CD14-positive monocyte (primary cell): Measurements from ENCODE around the gene HSPA8. TPM values are rescaled to one million over a fixed set of nuclear protein-coding genes. Genes with fewer than 3 reads are reported as not detected.

Source experiments
- DNase-seq, 3 donors: peaks; one replicate each; pipeline ENCODE4 v3.0.0-alpha.2; 2011 to 2022
- H2AFZ ChIP-seq: 2 replicates; pipeline ENCODE4 v1.6.0; 2012; ENCODE audit warnings: mild to moderate bottlenecking, low read depth, low read length, inconsistent platforms; ENCODE audit not compliant: insufficient read depth, poor library complexity, severe bottlenecking
- H3K27ac ChIP-seq, 2 donors: 1 replicate in 1 of 2; 2 replicates in 1 of 2; pipeline ENCODE4 v1.5.1; 2012 to 2013; ENCODE audit warnings: low read length in 2 of 2, control low read depth in 1 of 2, inconsistent platforms in 1 of 2, low read depth in 1 of 2, mild to moderate bottlenecking in 1 of 2
- H3K27me3 ChIP-seq, 2 donors: one replicate each; pipeline versions ENCODE4 v1.6.0 to v1.6.1; 2011 to 2013; ENCODE audit warnings: low read length in 2 of 2; ENCODE audit not compliant: control insufficient read depth in 2 of 2, insufficient read depth in 2 of 2
- H3K36me3 ChIP-seq, 2 donors: replicated peaks in 1 of 2; 1 replicate in 1 of 2; 2 replicates in 1 of 2; pipeline versions ENCODE4 v1.5.1 to v1.6.1; 2012 to 2013; ENCODE audit warnings: low read length in 2 of 2, control low read depth in 1 of 2, inconsistent platforms in 1 of 2, mild to moderate bottlenecking in 1 of 2; ENCODE audit not compliant: insufficient read depth in 2 of 2, control insufficient read depth in 1 of 2
- H3K4me1 ChIP-seq, 2 donors: 1 replicate in 1 of 2; 2 replicates in 1 of 2; pipeline versions ENCODE4 v1.5.1 to v1.6.1; 2012 to 2013; ENCODE audit warnings: low read length in 2 of 2, control low read depth in 1 of 2, inconsistent platforms in 1 of 2, mild to moderate bottlenecking in 1 of 2, moderate library complexity in 1 of 2; ENCODE audit not compliant: insufficient read depth in 2 of 2, control insufficient read depth in 1 of 2
- H3K4me2 ChIP-seq: replicated peaks from 2 replicates; pipeline ENCODE3; 2012; ENCODE audit warnings: low read length, moderate library complexity, mild to moderate bottlenecking; ENCODE audit not compliant: poor library complexity, severe bottlenecking; ENCODE audit errors: extremely low read depth
- H3K4me3 ChIP-seq, 3 experiments: fragments of 200-600 bp in 1 of 3; sonication (generic) in 1 of 3; replicated peaks in 1 of 3; 1 replicate in 2 of 3; 2 replicates in 1 of 3; pipeline ENCODE4 v1.5.1; 2011 to 2013; ENCODE audit warnings: low read length in 3 of 3, mild to moderate bottlenecking in 3 of 3, control low read depth in 2 of 3, low read depth in 2 of 3, inconsistent platforms in 1 of 3, moderate library complexity in 1 of 3
- H3K79me2 ChIP-seq: 2 replicates; pipeline ENCODE4 v1.6.0; 2012; ENCODE audit warnings: mild to moderate bottlenecking, control low read depth, inconsistent platforms, low read length, moderate library complexity; ENCODE audit not compliant: insufficient read depth
- H3K9ac ChIP-seq: 2 replicates; pipeline ENCODE4 v1.6.0; 2017; ENCODE audit warnings: low read length, mild to moderate bottlenecking; ENCODE audit not compliant: insufficient read depth, poor library complexity, severe bottlenecking
- H3K9me3 ChIP-seq, 2 donors: replicated peaks in 1 of 2; 1 replicate in 1 of 2; 2 replicates in 1 of 2; pipeline versions ENCODE4 v1.5.1 to v1.6.1; 2012 to 2013; ENCODE audit warnings: low read length in 2 of 2, control low read depth in 1 of 2; ENCODE audit not compliant: control insufficient read depth in 1 of 2, insufficient read depth in 1 of 2
- H4K20me1 ChIP-seq: 2 replicates; pipeline ENCODE4 v1.6.0; 2012; ENCODE audit warnings: mild to moderate bottlenecking, low read length, control low read depth, moderate library complexity; ENCODE audit not compliant: insufficient read depth
- H3K27ac Mint-ChIP-seq, 7 donors: one replicate each; pipeline ENCODE4 v1.8.0; 2020; ENCODE audit warnings: mild to moderate bottlenecking in 7 of 7, mixed read lengths in 7 of 7, moderate library complexity in 6 of 7, inconsistent platforms in 2 of 7
- H3K27me3 Mint-ChIP-seq, 3 donors: one replicate each; pipeline ENCODE4 v1.8.0; 2021 to 2022; ENCODE audit warnings: low read depth in 3 of 3, mild to moderate bottlenecking in 3 of 3, mixed read lengths in 3 of 3, moderate library complexity in 3 of 3, inconsistent platforms in 1 of 3
- H3K36me3 Mint-ChIP-seq, 2 donors: one replicate each; pipeline ENCODE4 v1.8.0; 2020; ENCODE audit warnings: mixed read lengths in 2 of 2, inconsistent platforms in 1 of 2, mild to moderate bottlenecking in 1 of 2
- H3K4me1 Mint-ChIP-seq: one replicate; pipeline ENCODE4 v1.8.0; 2020; ENCODE audit warnings: mild to moderate bottlenecking, mixed read lengths
- H3K4me3 Mint-ChIP-seq, 2 donors: one replicate each; pipeline ENCODE4 v1.8.0; 2020; ENCODE audit warnings: mild to moderate bottlenecking in 2 of 2, mixed read lengths in 2 of 2, moderate library complexity in 1 of 2
- H3K9me3 Mint-ChIP-seq, 7 donors: one replicate each; pipeline ENCODE4 v1.8.0; 2020 to 2022; ENCODE audit warnings: mixed read lengths in 7 of 7, mild to moderate bottlenecking in 6 of 7, moderate library complexity in 6 of 7, inconsistent platforms in 2 of 7
- CTCF ChIP-seq: fragments of 200-600 bp; IDR thresholded peaks from one replicate; pipeline ENCODE4 v1.8.0; 2022; ENCODE audit warnings: antibody characterized with exemption, mild to moderate bottlenecking
- WGBS: methylation state at CpG from one replicate; pipeline ENCODE4 v1.1.5; 2013; ENCODE audit warnings: missing lambda C conversion rate; ENCODE audit not compliant: insufficient coverage; 5-methylcytosine and 5-hydroxymethylcytosine counted together
- intact Hi-C, 2 donors: fragments of 100-400 bp; cut with micrococcal nuclease; formaldehyde crosslinking; loops; one replicate each; pipeline versions ENCODE4 v1.15.0 to v1.15.1; 2023
- polyA plus RNA-seq, 3 donors: library from polyadenylated mRNA; depleted of rRNA in 1 of 3; unstranded in 2 of 3; stranded (reverse) in 1 of 3; fragments of 300-500 nt in 2 of 3; fragments of >200 nt in 1 of 3; fragmentation: Illumina TruSeq in 2 of 3; gene quantifications; 1 replicate in 2 of 3; 2 replicates in 1 of 3; pipeline ENCODE4 v1.2.3, GENCODE V29; 2012 to 2021

HSPA8 gene
- polyA plus RNA-seq, 3 donors: 399 to 531 (median 511) TPM

- H3K4me2 ChIP-seq: no peak overlapping the region
- 49% methylated on average over 2 of the region's 7 CpGs for WGBS
- no peak for DNase-seq
- no peak overlapping the region for H3K27ac ChIP-seq
- no peaks in the 10 kb centered on the region for H3K9me3 ChIP-seq
- no peaks in the 10 kb centered on the region for H4K20me1 ChIP-seq
- no peaks in the 10 kb centered on the region for H3K79me2 ChIP-seq
- intact Hi-C loops: no loop called here
- H3K4me1 ChIP-seq: no peaks in the 10 kb centered on the region
- H3K27ac Mint-ChIP-seq: peak overlapping the region in 3 of 7 donors; percentile 1 to 58 (median 20)
- no peaks in the 10 kb centered on the region for H3K36me3 ChIP-seq
- no peak overlapping the region for H2AFZ ChIP-seq
- H3K36me3 Mint-ChIP-seq: no peaks in the 10 kb centered on the region
- no peak for TF ChIP-seq CTCF
- peaks cover 8 to 11% (median 9%) of the 10 kb centered on the region in 3 donors for H3K27me3 Mint-ChIP-seq
- no peak overlapping the region for H3K4me3 ChIP-seq
- no peak overlapping the region for H3K4me3 Mint-ChIP-seq
- peaks cover 4% of the 10 kb centered on the region for H3K4me1 Mint-ChIP-seq
- no peaks in the 10 kb centered on the region for H3K27me3 ChIP-seq
- H3K9ac ChIP-seq: no peak overlapping the region
- no peaks in the 10 kb centered on the region for H3K9me3 Mint-ChIP-seq
Observed at GRCh38 chr11:123100379-123101085, 38.6 kb upstream of the HSPA8 start.

GRCh38 chr11:123098990-123099389 lies 37.1 kb upstream of the HSPA8 start:
- H3K9me3 Mint-ChIP-seq: no peaks in the 10 kb centered on the region
- intact Hi-C loops: no loop called here
- no peak overlapping the region for H3K27ac Mint-ChIP-seq
- peaks cover 4% of the 10 kb centered on the region for H3K4me1 Mint-ChIP-seq
- TF ChIP-seq CTCF: no peak
- Histone ChIP-seq H3K4me2 (no peak overlapping the region), H3K4me1 (no peaks in the 10 kb centered on the region), H3K4me3 (no peak overlapping the region), H3K9ac (no peak overlapping the region), H3K36me3 (no peaks in the 10 kb centered on the region), H2AFZ (no peak overlapping the region), H3K27ac (no peak overlapping the region), H3K27me3 (no peaks in the 10 kb centered on the region), H3K9me3 (no peaks in the 10 kb centered on the region), H3K79me2 (no peaks in the 10 kb centered on the region), H4K20me1 (no peaks in the 10 kb centered on the region)
- no peak overlapping the region for H3K4me3 Mint-ChIP-seq
- H3K27me3 Mint-ChIP-seq: peaks cover 5 to 9% (median 7%) of the 10 kb centered on the region in 3 donors
- 67% methylated on average over 3 of the region's 3 CpGs for WGBS
- H3K36me3 Mint-ChIP-seq: no peaks in the 10 kb centered on the region
- no peak for DNase-seq
